Measurements from ENCODE around the gene ACVR1.
"Not testable (repeated sequence)": the region's sequence is repeated elsewhere in the genome, so short reads cannot be mapped to it uniquely, and the experiment has no call there.

ACVR1 gene

DNA sequence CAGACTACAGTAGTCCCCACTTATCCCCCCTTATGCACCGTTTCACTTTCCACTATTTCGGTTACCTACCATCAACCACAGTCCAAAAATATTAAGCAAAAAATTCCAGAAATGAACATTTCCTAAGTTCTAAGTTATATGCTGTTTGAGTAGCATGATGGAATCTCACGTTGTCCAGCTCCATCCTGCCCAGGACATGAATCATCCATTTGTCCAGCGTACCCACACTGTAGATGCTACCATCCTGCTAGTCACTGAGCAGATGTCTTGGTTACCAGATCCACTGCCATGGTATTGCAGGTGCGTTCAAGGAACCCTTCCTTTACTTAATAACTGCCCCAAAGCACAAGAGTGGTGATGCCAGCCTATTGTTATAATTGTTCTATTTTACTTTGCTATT lies 87.9 kb downstream of the ACVR1 start:
- DNase-seq, result no peak

DNA sequence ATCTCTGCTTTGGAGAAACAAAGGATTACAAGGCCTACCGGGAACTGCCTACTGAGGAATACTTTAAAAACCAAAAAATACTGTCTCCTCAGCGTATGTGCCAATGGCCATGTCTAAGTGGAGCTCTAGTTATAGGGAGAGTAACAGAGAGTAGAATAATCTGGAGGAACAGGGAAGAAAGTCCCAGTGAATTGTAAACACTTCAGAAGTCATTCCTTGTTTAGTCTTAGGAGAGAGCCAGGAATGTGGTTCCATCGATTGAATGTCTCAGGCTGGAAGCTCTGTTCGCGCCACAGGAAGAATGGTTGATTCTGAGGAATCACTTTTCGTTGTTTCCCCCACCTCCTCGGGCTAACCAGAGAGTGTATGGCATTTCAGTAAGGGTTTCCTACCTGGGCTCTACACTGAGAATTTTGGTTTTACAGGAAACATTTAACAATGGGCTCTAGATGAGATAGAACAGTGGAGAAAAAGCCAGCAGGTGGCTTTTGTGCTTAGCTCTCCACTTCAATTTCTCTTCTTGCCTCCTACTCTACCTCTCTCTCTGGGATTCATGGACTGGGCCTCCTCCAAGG lies 88.7 kb downstream of the ACVR1 start:
- DNase-seq, result no peak

- no peak for DNase-seq
Measured at GRCh38 chr2:157786663-157787363, 89.3 kb downstream of the ACVR1 start.

GRCh38 chr2:157785866-157786662 lies 90.1 kb downstream of the ACVR1 start:
- no peak for DNase-seq

DNA sequence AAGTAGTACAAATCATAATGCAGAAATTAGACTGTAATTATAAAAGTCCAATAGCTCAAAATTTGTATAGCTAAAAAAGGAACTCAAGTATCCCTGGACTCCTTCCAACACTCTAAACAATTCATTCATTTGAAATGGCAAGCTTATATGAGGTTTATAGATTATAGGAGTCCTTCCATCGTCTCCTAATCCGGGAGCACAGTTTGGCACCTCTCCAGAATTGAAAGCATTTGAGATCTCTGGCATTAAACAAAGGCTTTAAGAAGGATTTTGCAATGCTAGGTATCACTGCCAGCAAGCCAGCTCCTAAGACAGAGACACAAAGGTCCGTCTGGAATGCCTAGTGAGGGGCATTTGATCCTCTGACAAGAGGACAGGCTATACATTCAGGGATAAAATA lies 90.9 kb downstream of the ACVR1 start:
- DNase-seq, result peak in 1 of 3 experiments; percentile 0

DNA sequence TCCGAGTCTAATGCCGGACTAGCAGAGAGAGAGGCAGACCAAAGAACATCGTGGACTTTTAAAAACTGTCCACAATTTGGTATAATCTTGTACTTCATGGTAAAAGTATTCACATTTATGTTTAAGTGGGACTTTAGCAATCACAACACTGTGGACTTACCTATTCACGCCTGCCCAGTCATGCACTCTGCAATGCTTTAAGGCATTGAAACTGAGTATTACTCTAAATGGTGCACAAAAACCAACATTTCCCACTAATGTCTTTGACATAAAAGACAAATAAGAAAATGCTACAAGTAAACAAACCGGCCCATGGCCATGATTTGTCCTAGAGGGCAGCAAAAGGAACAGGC lies 91.3 kb downstream of the ACVR1 start:
- no peak for DNase-seq

GRCh38 chr2:157784169-157784822 lies 91.8 kb downstream of the ACVR1 start:
- no peak for DNase-seq

GRCh38 chr2:157783245-157783644 lies 92.9 kb downstream of the ACVR1 start:
- no peak for DNase-seq

- no peak for DNase-seq
Measured at GRCh38 chr2:157782057-157782845, 93.9 kb downstream of the ACVR1 start.

DNA sequence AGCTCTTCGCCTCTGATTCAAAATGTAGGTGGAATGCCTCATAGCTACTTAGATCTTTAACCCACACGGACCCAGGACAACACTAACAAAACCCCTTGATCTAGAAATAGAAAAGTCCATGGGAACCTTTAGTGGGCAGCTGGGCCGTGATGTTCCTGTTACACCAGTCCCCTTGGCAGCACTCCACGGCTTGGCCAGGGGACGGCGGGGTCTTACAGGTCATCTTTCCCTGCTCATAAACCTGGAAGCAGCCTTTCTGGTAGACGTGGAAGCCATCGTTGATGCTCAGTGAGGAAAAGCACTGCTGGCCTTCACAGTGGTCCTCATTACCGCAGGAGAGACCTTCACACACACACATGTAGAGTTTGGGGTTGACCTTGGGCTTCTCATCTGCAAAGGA lies 95.9 kb downstream of the ACVR1 start:
- no peak for DNase-seq

GRCh38 chr2:157779794-157780193 lies 96.3 kb downstream of the ACVR1 start:
- no peak for DNase-seq

- DNase-seq, result peak; percentile 1 to 31 (median 20)
Measured at GRCh38 chr2:157777427-157777826, 98.7 kb downstream of the ACVR1 start.

DNA sequence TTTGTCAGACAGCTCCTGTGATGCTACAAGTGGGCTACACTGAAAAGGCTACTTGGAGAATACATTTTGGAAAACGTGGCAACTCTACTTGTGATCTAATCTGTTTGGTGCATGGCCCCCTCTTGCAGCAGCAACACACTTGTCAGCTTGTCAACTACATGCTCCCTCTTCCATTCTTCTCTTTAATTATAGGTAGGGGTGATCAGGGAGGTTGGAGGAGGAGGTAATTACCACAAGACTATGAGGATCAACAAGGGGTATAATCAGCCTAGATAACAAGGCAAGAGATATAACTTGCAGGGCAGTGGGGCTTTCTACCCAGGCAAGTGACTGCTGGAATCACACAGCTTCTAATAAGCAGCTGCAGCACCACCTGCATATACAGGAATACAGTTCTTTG lies 104.9 kb downstream of the ACVR1 start:
- DNase-seq, result peak in 1 of 3 experiments; percentile 36

- no peak for DNase-seq
Measured at GRCh38 chr2:157769856-157770255, 106.3 kb downstream of the ACVR1 start.

- DNase-seq, result no peak
Measured at GRCh38 chr2:157764386-157764785, 111.7 kb downstream of the ACVR1 start.

- no peak for DNase-seq
Measured at GRCh38 chr2:157761520-157761919, 114.6 kb downstream of the ACVR1 start.

DNA sequence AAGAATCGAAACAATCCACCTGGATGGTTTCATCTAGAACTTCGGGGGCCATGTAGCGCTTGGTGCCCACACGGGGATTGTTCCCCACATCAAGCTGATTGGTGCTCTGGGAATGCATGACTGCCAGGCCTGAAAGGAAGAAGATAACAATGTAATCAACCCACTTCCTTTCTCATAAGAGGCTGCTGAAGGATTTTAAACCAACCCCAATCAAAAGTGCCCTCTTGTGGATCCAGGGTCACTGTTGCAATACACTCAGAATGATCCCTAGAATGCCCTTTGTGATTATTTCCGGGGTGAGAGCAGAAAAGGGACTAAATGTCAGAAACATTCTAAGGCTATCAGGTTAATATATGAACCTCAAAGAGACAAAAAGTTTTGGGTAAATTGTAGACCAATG lies 115.2 kb downstream of the ACVR1 start:
- no peak for DNase-seq

DNA sequence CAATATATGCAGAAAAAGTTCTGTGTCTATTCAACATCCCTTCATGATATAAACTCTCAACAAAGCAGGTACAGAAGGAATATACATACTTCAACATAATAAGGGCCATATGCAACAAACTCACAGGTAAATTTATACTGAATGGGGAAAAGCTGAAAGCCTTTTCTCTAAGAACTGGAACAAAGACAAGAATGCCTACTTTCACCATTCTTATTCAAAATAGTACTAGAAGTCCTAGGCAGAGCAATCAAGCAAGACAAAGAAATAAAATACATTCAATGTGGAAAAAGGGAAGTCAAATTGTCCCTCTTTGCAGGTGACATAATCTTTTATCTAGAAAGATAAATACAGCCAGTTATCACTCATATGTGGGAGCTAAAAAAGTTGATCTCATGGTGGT lies 116.3 kb downstream of the ACVR1 start:
- no peak for DNase-seq

DNA sequence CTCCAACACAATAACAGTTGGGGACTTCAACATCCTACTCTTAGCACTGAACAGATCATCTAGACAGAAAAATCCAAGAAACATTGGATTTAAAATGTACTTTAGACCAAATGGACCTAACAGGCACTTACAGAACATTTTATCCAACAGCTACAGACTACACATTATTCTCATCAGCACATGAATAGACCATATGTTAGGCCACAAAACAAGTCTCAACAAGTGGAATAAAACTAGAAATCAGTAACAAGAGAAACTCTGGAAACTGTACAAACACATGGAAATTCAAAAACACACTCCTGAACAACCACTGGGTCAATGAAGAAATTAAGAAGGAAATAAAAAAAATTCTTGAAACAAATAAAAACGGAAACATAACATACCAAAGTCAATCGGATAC lies 117.5 kb downstream of the ACVR1 start:
- no peak for DNase-seq

DNA sequence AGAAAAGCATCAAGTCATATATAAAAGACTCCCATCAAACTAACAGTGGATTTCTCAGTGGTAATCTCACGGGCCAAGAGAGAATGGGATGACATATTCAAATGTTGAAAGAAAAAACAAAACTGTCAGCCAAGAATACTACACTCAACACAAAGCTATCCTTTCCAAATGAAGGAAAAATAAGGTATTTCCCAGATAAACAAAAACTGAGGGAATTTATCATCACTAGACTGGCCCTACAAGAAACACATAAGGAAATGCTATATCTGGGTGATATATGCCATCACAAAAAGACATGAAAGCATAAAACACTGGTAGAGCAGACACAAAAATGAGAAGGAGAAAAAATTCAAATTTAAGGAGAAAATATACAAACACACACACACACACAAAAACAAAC lies 118.6 kb downstream of the ACVR1 start:
- no peak for DNase-seq

DNA sequence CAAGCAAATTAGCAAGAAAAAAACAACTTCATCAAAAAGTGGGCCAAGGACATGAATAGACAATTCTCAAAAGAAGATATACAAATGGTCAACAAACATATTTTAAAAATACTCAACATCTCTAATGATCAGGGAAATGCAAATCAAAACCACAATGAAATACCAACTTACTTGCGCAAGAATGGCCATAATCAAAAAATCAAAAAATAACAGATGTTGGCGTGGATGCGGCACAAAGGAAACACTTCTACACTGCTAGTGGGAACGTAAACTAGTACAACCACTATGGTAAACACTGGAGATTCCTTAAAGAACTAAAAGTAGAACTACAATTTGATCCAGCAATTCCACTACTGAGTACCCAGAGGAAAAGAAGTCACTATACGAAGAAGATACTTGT lies 119.7 kb downstream of the ACVR1 start:
- not testable (repeated sequence) for DNase-seq

GRCh38 chr2:157751462-157752058 lies 124.6 kb downstream of the ACVR1 start:
- DNase-seq, result peak in 1 of 3 experiments; percentile 2

Measured in NCI-H1417 (cell line).